ENCODE results near the gene PACS2. TPM values are rescaled to one million over a fixed set of nuclear protein-coding genes. Genes with fewer than 3 reads are reported as not detected.

PACS2 gene
- total and polyA plus RNA-seq, 4 donors: 5.1 to 21.9 (median 9.8) TPM

DNA sequence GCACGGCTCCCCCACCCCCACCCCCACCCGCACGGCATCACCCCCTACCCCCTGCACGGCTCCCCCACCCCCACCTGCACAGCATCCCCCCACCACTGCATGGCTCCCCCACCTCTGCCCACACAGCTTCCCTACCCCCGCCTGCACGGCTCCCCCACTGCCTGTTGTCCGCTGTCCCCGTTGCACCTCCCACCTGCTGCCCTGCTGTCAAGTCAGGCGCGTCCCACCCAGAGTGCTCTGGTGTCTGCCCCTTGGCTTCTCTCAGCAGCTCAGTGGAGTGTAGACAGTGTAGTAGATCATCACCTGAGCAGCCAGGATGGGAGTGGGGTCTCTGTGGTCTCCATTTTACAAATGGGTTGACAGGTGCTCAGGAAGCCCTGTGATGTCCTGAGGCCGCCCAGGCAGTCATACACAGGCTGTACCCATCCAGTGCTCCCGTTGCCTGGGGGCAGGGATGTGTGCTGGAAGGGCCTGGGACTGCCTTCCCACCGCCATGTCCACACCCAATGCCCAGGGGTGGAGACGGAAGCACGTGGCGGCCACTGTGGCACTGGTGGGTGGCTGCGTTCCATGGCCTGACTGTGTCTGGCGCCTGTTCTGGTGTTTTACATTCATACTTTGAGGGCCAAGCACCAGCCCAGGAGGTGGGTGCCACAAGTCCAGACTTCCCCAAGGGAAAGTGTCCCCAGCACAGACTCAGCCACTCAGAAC is 32.5 kb downstream of the PACS2 start:
- peaks cover 0 to 12% (median 1%) of the 10 kb centered on the region in 4 donors for H3K4me1 ChIP-seq (ENCODE audit: control insufficient read depth in 4 of 4, insufficient read depth in 4 of 4, low read length in 3 of 4)
- H3K9me3 ChIP-seq (ENCODE audit: control insufficient read depth in 4 of 4, low read length in 3 of 4): no peaks in the 10 kb centered on the region
- 92% methylated on average over 18 of the region's 18 CpGs for WGBS
- TF ChIP-seq SP1 (IDR thresholded peaks at IDR 0.05) (no peak), NR2F2 (IDR thresholded peaks at IDR 0.05) (no peak), FOXA1 (IDR thresholded peaks at IDR 0.05) (no peak), RAD21 (IDR thresholded peaks at IDR 0.05) (no peak), EGR1 (IDR thresholded peaks at IDR 0.05; ENCODE audit: low read depth in 2 of 2) (no peak), FOXA2 (IDR thresholded peaks at IDR 0.05) (no peak), TAF1 (conservative IDR thresholded peaks at IDR 0.05) (no peak), YY1 (IDR thresholded peaks at IDR 0.05) (no peak), GABPA (IDR thresholded peaks at IDR 0.05 in 1 of 2, conservative IDR thresholded peaks at IDR 0.05 in 1 of 2) (no peak), JUND (IDR thresholded peaks at IDR 0.05) (no peak), HNF4A (conservative IDR thresholded peaks at IDR 0.05) (no peak)
- TF ChIP-seq, protein P1, sequence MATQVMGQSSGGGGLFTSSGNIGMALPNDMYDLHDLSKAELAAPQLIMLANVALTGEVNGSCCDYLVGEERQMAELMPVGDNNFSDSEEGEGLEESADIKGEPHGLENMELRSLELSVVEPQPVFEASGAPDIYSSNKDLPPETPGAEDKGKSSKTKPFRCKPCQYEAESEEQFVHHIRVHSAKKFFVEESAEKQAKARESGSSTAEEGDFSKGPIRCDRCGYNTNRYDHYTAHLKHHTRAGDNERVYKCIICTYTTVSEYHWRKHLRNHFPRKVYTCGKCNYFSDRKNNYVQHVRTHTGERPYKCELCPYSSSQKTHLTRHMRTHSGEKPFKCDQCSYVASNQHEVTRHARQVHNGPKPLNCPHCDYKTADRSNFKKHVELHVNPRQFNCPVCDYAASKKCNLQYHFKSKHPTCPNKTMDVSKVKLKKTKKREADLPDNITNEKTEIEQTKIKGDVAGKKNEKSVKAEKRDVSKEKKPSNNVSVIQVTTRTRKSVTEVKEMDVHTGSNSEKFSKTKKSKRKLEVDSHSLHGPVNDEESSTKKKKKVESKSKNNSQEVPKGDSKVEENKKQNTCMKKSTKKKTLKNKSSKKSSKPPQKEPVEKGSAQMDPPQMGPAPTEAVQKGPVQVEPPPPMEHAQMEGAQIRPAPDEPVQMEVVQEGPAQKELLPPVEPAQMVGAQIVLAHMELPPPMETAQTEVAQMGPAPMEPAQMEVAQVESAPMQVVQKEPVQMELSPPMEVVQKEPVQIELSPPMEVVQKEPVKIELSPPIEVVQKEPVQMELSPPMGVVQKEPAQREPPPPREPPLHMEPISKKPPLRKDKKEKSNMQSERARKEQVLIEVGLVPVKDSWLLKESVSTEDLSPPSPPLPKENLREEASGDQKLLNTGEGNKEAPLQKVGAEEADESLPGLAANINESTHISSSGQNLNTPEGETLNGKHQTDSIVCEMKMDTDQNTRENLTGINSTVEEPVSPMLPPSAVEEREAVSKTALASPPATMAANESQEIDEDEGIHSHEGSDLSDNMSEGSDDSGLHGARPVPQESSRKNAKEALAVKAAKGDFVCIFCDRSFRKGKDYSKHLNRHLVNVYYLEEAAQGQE (IDR thresholded peaks at IDR 0.05): no peak
- TF ChIP-seq, protein P2, sequence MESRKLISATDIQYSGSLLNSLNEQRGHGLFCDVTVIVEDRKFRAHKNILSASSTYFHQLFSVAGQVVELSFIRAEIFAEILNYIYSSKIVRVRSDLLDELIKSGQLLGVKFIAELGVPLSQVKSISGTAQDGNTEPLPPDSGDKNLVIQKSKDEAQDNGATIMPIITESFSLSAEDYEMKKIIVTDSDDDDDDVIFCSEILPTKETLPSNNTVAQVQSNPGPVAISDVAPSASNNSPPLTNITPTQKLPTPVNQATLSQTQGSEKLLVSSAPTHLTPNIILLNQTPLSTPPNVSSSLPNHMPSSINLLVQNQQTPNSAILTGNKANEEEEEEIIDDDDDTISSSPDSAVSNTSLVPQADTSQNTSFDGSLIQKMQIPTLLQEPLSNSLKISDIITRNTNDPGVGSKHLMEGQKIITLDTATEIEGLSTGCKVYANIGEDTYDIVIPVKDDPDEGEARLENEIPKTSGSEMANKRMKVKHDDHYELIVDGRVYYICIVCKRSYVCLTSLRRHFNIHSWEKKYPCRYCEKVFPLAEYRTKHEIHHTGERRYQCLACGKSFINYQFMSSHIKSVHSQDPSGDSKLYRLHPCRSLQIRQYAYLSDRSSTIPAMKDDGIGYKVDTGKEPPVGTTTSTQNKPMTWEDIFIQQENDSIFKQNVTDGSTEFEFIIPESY (IDR thresholded peaks at IDR 0.05): no peak
- TF ChIP-seq, protein P3, sequence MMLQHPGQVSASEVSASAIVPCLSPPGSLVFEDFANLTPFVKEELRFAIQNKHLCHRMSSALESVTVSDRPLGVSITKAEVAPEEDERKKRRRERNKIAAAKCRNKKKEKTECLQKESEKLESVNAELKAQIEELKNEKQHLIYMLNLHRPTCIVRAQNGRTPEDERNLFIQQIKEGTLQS (IDR thresholded peaks at IDR 0.05): no peak
- TF ChIP-seq, protein P4, sequence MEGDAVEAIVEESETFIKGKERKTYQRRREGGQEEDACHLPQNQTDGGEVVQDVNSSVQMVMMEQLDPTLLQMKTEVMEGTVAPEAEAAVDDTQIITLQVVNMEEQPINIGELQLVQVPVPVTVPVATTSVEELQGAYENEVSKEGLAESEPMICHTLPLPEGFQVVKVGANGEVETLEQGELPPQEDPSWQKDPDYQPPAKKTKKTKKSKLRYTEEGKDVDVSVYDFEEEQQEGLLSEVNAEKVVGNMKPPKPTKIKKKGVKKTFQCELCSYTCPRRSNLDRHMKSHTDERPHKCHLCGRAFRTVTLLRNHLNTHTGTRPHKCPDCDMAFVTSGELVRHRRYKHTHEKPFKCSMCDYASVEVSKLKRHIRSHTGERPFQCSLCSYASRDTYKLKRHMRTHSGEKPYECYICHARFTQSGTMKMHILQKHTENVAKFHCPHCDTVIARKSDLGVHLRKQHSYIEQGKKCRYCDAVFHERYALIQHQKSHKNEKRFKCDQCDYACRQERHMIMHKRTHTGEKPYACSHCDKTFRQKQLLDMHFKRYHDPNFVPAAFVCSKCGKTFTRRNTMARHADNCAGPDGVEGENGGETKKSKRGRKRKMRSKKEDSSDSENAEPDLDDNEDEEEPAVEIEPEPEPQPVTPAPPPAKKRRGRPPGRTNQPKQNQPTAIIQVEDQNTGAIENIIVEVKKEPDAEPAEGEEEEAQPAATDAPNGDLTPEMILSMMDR (IDR thresholded peaks at IDR 0.05; ENCODE audit: low read depth, low read length, missing input control): no peak
- no peak for DNase-seq (ENCODE audit: low spot score)
- no peak overlapping the region for H3K9ac ChIP-seq (ENCODE audit: low read depth in 1 of 2, low read length in 2 of 2)
- no peak overlapping the region for H3K4me3 ChIP-seq (ENCODE audit: low read depth in 1 of 3, low read length in 3 of 3)
- H3K36me3 ChIP-seq (ENCODE audit: control insufficient read depth in 4 of 4, insufficient read depth in 3 of 4, low read depth in 1 of 4, low read length in 3 of 4): peaks cover 0 to 2% (median 0%) of the 10 kb centered on the region in 4 donors
- H3K27me3 ChIP-seq (ENCODE audit: control insufficient read depth in 4 of 4, insufficient read depth in 4 of 4, low read length in 3 of 4): no peaks in the 10 kb centered on the region
- H3K27ac ChIP-seq (ENCODE audit: low read depth in 1 of 2, low read length in 2 of 2): no peak overlapping the region

DNA sequence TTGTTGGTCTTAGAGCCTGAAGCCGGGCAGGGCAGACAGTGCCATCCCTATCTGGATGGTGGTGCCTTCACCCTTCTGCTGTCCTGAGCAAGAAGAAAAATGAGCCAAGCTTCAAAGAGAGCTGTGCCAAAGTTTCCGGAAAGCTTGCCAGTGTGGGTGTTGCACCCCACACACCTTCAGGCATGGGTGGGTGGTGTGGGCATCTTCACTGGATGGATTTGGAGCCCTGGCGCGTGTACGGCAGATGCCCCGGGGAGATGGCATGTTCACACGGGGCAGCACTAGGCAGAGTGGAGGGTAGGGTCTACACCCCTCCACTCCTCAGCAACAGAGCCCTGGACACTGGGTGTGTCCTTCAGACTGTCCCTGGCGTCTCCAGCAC is 33.0 kb downstream of the PACS2 start:
- Histone ChIP-seq H3K27me3 (ENCODE audit: control insufficient read depth in 4 of 4, insufficient read depth in 4 of 4, low read length in 3 of 4) (no peaks in the 10 kb centered on the region), H3K4me3 (ENCODE audit: low read depth in 1 of 3, low read length in 3 of 3) (no peak overlapping the region), H3K4me1 (ENCODE audit: control insufficient read depth in 4 of 4, insufficient read depth in 4 of 4, low read length in 3 of 4) (peaks cover 0 to 13% (median 2%) of the 10 kb centered on the region in 4 donors), H3K36me3 (ENCODE audit: control insufficient read depth in 4 of 4, insufficient read depth in 3 of 4, low read depth in 1 of 4, low read length in 3 of 4) (peaks cover 0 to 2% (median 0%) of the 10 kb centered on the region in 4 donors), H3K27ac (ENCODE audit: low read depth in 1 of 2, low read length in 2 of 2) (no peak overlapping the region), H3K9ac (ENCODE audit: low read depth in 1 of 2, low read length in 2 of 2) (no peak overlapping the region), H3K9me3 (ENCODE audit: control insufficient read depth in 4 of 4, low read length in 3 of 4) (no peaks in the 10 kb centered on the region)
- 94% methylated on average over 8 of the region's 8 CpGs for WGBS
- DNase-seq (ENCODE audit: low spot score): no peak
- TF ChIP-seq EGR1 (IDR thresholded peaks at IDR 0.05; ENCODE audit: low read depth in 2 of 2) (no peak), JUND (IDR thresholded peaks at IDR 0.05) (no peak), TAF1 (conservative IDR thresholded peaks at IDR 0.05) (no peak), RXRA (IDR thresholded peaks at IDR 0.05) (no peak), SP1 (IDR thresholded peaks at IDR 0.05) (no peak), GABPA (IDR thresholded peaks at IDR 0.05 in 1 of 2, conservative IDR thresholded peaks at IDR 0.05 in 1 of 2) (no peak), HNF4G (IDR thresholded peaks at IDR 0.05) (no peak), NR2F2 (IDR thresholded peaks at IDR 0.05) (no peak)
- TF ChIP-seq, protein P4 (IDR thresholded peaks at IDR 0.05; ENCODE audit: low read depth, low read length, missing input control): no peak
- TF ChIP-seq, protein P1 (IDR thresholded peaks at IDR 0.05): no peak
